ENCODE results near the gene POLR3E. TPM values are rescaled to one million over a fixed set of nuclear protein-coding genes. Genes with fewer than 3 reads are reported as not detected.

The POLR3E gene
- total RNA-seq, 1 donor from 2014 or later, result 91.3 TPM

DNA sequence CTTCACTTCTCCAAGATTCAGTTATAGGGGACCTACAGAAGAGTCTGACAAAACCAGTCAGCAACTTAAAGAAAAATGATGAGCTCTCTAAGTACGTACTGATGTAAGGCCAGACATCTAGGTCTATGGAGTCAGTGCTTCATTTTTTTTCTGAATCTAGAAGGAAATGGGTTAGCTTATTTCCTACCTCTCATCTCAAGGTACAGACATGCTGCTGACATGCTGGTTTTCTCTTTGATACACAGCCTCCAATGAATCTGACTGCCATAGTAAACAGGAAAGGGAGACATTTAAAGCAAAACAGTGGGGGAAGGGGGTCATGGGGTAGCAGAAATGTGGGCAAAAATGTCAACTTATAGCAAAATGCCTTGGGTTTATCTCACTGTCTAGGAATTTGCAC lies 60.8 kb downstream of the POLR3E start:
- Histone ChIP-seq H3F3A (ENCODE audit: low read depth) (peaks cover 12% of the 10 kb centered on the region), H4K20me1 (ENCODE audit: low read depth) (no peaks in the 10 kb centered on the region), H3K9ac (no peak overlapping the region), H3K79me2 (ENCODE audit: low read depth) (no peaks in the 10 kb centered on the region), H3K4me1 (no peaks in the 10 kb centered on the region), H3K9me3 (ENCODE audit: low read depth) (no peaks in the 10 kb centered on the region), H3K36me3 (peaks cover 6% of the 10 kb centered on the region), H2AFZ (replicated peaks) (no peak overlapping the region), H3K27me3 (no peaks in the 10 kb centered on the region), H3K4me2 (no peak overlapping the region), H3K27ac (no peak overlapping the region), H3K4me3 (no peak overlapping the region)
- Mint-ChIP-seq H3K9me3 (no peaks in the 10 kb centered on the region), H3K4me1 (peaks cover 14% of the 10 kb centered on the region), H3K27ac (peak overlapping the region; percentile 15), H3K27me3 (ENCODE audit: insufficient read depth, low read depth) (no peaks in the 10 kb centered on the region), H3K4me3 (no peak overlapping the region), H3K36me3 (peaks cover 9% of the 10 kb centered on the region)
- TF ChIP-seq, protein P1, sequence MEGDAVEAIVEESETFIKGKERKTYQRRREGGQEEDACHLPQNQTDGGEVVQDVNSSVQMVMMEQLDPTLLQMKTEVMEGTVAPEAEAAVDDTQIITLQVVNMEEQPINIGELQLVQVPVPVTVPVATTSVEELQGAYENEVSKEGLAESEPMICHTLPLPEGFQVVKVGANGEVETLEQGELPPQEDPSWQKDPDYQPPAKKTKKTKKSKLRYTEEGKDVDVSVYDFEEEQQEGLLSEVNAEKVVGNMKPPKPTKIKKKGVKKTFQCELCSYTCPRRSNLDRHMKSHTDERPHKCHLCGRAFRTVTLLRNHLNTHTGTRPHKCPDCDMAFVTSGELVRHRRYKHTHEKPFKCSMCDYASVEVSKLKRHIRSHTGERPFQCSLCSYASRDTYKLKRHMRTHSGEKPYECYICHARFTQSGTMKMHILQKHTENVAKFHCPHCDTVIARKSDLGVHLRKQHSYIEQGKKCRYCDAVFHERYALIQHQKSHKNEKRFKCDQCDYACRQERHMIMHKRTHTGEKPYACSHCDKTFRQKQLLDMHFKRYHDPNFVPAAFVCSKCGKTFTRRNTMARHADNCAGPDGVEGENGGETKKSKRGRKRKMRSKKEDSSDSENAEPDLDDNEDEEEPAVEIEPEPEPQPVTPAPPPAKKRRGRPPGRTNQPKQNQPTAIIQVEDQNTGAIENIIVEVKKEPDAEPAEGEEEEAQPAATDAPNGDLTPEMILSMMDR (IDR thresholded peaks at IDR 0.05), result no peak
- TF ChIP-seq EZH2 (IDR thresholded peaks at IDR 0.05), result no peak
- DNase-seq (ENCODE audit: low spot score), result no peak

DNA sequence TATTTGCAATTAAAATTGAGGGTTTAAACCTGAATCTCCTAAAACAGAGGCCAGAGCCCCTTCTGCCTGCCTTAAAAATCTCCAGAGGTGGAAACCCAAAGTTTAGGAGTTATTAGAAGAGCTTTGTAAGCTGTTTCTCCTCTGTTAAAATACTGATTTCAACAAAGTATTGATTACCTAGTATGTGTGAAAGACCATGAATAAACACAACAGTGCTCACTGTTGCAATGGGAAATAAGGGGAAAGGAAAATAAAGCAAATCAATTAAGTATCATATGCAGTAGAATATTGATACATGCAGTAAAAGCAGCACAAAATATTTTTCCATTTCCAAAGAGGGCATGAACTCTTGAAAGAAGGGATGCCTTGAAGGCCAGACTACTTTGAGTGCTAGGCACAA lies 62.5 kb downstream of the POLR3E start:
- Histone ChIP-seq H3F3A (ENCODE audit: low read depth) (peaks cover 12% of the 10 kb centered on the region), H3K9me3 (ENCODE audit: low read depth) (no peaks in the 10 kb centered on the region), H3K4me1 (no peaks in the 10 kb centered on the region), H2AFZ (replicated peaks) (no peak overlapping the region), H3K27me3 (no peaks in the 10 kb centered on the region), H3K9ac (peak overlapping the region; percentile 16), H3K27ac (no peak overlapping the region), H3K4me2 (no peak overlapping the region), H3K79me2 (ENCODE audit: low read depth) (no peaks in the 10 kb centered on the region), H3K4me3 (no peak overlapping the region), H3K36me3 (peaks cover 6% of the 10 kb centered on the region), H4K20me1 (ENCODE audit: low read depth) (no peaks in the 10 kb centered on the region)
- H3K27me3 Mint-ChIP-seq (ENCODE audit: insufficient read depth, low read depth), result no peaks in the 10 kb centered on the region
- TF ChIP-seq EZH2phosphoT487 (IDR thresholded peaks at IDR 0.05) (no peak), EZH2 (IDR thresholded peaks at IDR 0.05) (no peak)
- TF ChIP-seq, protein P1 (IDR thresholded peaks at IDR 0.05), result no peak
- peaks cover 6% of the 10 kb centered on the region for H3K4me1 Mint-ChIP-seq
- H3K27ac Mint-ChIP-seq, result no peak overlapping the region
- DNase-seq (ENCODE audit: low spot score), result no peak
- no peak overlapping the region for H3K4me3 Mint-ChIP-seq
- no peaks in the 10 kb centered on the region for H3K9me3 Mint-ChIP-seq
- H3K36me3 Mint-ChIP-seq, result peaks cover 17% of the 10 kb centered on the region

DNA sequence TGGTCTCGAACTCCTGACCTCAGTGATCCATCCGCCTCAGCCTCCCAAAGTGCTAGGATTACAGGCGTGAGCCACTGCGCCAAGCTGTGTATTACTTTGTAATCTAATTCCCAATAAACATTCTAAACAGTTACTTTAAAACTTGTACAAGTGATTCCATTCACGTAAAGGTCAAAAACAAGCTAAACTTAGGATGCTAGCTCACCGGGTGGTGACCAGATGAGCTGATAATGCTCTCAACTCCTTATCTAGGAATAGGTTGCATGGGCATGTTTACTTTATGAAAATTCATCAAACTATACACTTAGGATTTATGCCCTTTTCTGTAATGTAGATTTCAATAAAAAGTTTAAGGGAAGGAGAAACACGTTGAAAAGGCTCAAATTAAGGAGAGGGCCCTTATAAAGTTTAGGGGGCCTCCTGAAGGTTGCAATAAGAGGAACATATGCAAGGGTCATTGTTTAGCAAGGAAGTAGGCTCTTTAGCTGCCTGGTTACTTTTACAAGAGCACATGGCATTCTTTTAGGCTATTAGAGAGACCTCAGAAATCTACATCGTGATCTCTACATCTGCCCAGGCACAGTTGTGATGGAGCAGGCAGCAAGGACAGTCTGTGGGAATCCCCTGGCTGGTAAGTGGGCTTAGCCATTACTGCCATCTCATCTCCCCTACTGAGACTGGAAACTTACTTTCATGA lies 63.9 kb downstream of the POLR3E start:
- H3F3A ChIP-seq (ENCODE audit: low read depth), result peaks cover 7% of the 10 kb centered on the region
- H3K79me2 ChIP-seq (ENCODE audit: low read depth), result peaks cover 10% of the 10 kb centered on the region
- H3K36me3 ChIP-seq, result peaks cover 6% of the 10 kb centered on the region
- no peak overlapping the region for H3K9ac ChIP-seq
- peak overlapping the region; percentile 22 for H3K27ac ChIP-seq
- H4K20me1 ChIP-seq (ENCODE audit: low read depth), result no peaks in the 10 kb centered on the region
- H3K9me3 Mint-ChIP-seq, result no peaks in the 10 kb centered on the region
- H3K4me3 Mint-ChIP-seq, result no peak overlapping the region
- H3K36me3 Mint-ChIP-seq, result peaks cover 19% of the 10 kb centered on the region
- no peaks in the 10 kb centered on the region for H3K27me3 Mint-ChIP-seq (ENCODE audit: insufficient read depth, low read depth)
- H3K4me1 Mint-ChIP-seq, result peaks cover 6% of the 10 kb centered on the region
- no peak overlapping the region for H3K4me2 ChIP-seq
- H3K9me3 ChIP-seq (ENCODE audit: low read depth), result no peaks in the 10 kb centered on the region
- H3K27ac Mint-ChIP-seq, result no peak overlapping the region
- TF ChIP-seq EZH2phosphoT487 (IDR thresholded peaks at IDR 0.05) (no peak), EZH2 (IDR thresholded peaks at IDR 0.05) (no peak)
- TF ChIP-seq, protein P1 (IDR thresholded peaks at IDR 0.05), result no peak
- no peak overlapping the region for H3K4me3 ChIP-seq
- no peak overlapping the region for H2AFZ ChIP-seq (replicated peaks)
- no peaks in the 10 kb centered on the region for H3K4me1 ChIP-seq
- DNase-seq (ENCODE audit: low spot score), result no peak
- no peaks in the 10 kb centered on the region for H3K27me3 ChIP-seq

All from neural progenitor cell (in vitro differentiated cells).